ENCODE measurements around the gene ZFPL1.

ZFPL1 gene

GRCh38 chr11:65130631-65131416 lies 46.8 kb downstream of the ZFPL1 start:
- no peak for DNase-seq

GRCh38 chr11:65131417-65131776 lies 47.4 kb downstream of the ZFPL1 start:
- no peak for DNase-seq

DNA sequence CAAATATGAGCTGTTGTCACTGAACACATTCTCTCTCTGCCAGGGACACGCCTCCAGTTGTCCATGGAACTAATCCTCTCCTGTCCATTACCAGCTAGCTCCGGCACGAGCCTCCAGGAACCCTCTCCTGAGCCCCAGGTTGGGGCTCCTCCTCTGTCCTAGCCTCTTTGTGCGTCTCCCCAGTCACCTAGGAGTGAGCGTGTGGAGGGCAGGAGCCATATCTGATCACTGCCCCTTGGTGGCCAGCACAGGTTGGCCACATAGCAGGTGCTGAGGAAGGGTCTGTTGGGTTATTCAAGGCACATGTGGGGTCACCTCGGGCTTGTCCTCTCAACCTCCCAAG lies 47.8 kb downstream of the ZFPL1 start:
- no peak for DNase-seq

DNA sequence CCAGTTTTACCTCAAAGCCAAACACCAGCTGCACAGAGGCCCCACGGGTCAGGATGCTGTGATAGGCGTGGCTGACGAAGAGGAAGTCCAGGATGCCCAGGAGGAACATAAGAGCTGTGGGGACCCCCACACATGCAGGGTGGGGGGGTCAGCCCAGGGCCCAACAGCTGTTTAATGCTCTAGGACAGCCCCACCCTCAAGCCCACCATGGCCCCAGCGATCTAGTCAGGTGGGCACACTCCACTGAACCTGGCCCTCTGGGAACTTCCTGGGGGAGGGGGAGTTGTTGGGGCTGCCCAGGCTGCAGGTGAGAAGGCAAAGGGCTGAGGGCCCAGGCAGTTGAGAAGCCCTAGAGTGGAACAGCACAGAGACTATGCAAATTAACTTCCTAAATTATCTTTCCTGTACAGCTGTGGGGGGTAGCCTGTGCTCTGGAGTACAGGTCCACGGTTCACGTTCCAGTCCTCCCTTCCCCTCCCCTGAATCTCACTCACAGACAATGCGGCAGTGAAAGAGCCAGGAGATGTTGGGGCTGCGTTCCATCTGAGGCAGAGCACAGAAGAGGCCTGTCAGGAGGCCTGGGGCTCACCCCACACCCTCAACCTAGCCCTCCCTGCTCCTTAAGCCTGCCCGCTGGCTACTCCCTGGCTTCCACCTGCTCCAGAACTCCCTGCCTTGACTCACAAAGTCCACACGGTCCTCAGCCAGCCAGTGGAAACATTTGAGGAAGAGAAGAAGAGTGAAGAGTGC lies 48.4 kb downstream of the ZFPL1 start:
- DNase-seq, result no peak

- no peak for DNase-seq
Observed at GRCh38 chr11:65132988-65133700, 49.1 kb downstream of the ZFPL1 start.

DNA sequence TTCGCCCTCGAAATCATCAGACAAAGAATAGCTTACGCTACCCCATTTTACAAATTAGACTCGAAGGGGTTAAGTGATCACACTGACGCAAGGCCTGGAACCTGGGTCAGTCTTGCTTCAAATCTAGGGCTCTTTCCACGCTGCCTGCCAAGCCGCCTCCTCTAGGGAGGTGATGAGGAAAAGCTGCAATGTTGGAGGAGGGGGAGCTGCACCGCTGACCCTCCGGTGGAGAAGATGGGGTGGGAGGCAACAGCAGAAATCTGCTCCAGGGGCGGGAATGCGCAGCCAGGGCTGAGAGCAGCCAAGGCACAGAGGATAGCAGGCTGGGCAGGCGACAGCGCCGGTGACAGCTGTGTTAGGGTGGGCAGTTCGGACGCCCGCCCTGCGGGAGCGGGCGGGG lies 49.7 kb downstream of the ZFPL1 start:
- DNase-seq, result no peak

GRCh38 chr11:65134240-65134951 lies 50.4 kb downstream of the ZFPL1 start, which contains the start of gene SYVN1:
Gene SYVN1, minus strand, starts transcription at chr11:65134519. Its CDS starts 918 bp downstream, at chr11:65133601.
- DNase-seq, result peak; percentile 47

DNA sequence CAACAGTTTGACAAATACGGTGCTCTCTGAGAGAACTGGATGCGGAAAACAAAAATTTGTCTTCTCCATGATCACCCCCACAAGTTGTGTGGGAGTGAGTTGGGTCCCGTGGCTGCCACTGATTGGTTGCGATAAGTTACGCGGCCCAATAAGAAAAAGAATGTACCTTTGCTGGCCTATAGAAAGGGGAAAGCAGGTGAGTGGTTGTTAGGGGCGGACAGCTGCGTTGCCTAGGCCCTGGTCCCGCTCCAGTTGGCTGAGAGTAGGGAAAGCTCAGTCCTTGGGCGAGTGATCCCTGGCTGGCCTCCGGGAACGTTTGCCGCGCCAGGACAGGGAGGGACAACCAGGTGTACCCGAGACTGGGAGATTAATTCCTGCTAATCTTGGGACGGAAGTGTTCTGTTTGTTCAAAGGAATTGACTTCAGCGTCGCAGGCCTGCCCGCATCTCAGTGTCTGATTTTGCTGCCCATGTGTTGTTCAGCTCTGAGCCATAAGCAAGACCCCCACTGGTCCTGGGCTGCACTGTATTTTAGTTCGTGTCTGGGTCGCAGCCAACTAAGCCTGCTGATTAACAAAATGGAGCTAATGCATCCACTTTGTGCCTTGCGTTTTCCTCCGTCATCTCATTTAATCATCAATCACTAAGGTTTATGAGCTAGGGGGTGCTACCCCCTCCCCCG lies 51.1 kb downstream of the ZFPL1 start:
- DNase-seq, result peak; percentile 44

DNA sequence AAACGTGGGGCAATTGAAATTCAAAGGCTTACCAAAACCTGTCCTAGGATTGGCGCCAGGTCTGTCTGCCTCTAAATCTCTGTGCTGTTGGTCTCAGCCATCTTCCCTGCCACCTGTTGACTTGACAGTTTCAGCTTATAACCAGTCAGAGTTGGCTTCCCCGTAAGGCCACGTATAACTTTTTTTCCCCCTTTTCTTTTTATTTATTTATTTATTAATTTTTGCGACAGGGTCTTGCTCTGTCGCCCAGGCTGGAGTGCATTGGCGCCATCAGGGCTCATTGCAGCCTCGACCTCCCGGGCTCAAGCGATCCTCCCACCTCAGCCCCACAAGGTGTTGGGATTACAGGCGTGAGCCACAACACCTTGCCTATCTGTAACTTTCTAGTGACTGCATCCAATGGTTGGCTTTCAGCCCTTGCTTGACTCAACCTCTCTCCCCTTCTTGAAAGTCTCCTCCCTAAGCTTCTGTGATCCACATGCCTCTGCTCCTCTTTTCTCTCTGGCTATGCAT lies 51.7 kb downstream of the ZFPL1 start:
- no peak for DNase-seq

DNA sequence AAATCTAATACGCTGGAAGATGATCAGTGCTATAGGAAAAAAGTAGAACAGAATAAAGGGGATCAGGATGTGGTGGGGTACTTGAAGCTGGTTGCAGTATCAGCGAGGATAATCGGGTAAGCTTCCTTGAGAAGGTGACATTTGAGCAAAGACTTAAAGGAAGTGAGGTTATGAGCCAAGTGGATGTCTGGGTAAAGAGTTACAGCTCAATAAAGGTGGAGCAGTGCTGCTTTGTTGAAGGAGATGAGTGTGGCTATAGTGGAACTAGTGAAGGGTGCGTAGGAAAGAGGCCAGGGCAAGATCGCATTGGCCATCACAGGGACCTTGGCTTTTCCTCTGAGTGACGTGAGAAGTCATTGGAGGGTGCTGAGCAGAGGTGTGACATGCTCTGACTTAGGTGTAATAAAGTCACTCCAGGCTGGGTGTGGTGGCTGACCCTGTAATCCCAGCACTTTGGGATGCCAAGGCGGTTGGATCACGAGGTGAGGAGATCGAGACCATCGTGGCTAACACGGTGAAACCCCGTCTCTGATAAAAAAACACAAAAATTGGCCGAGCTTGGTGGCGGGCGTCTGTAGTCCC lies 52.6 kb downstream of the ZFPL1 start:
- no peak for DNase-seq

All from GOT3 (cell line).